GM19468 (cell line): ENCODE measurements around the gene PSMD13.

Source experiments
- ATAC-seq: cut with Tn5 transposase; IDR thresholded peaks from one replicate; pipeline ENCODE4 v1.9.1; 2021; ENCODE audit warnings: mild to moderate bottlenecking, moderate library complexity, moderate number of reproducible peaks; ENCODE audit not compliant: unreplicated experiment; ENCODE audit errors: extremely low read depth

The PSMD13 gene

GRCh38 chr11:296171-297050 is 59.6 kb downstream of the PSMD13 start:
- no peak for ATAC-seq

- no peak for ATAC-seq
Observed at GRCh38 chr11:297051-297585, 60.3 kb downstream of the PSMD13 start.

GRCh38 chr11:297586-298405 is 61.0 kb downstream of the PSMD13 start:
- no peak for ATAC-seq

- ATAC-seq = no peak
Observed at GRCh38 chr11:298406-299065, 61.8 kb downstream of the PSMD13 start.

GRCh38 chr11:299081-299891 is 62.5 kb downstream of the PSMD13 start, which contains the start of gene IFITM5:
TSS of gene IFITM5 (minus strand) at chr11:299526. CDS start at chr11:299490, 36 bp downstream.
- ATAC-seq = no peak

- no peak for ATAC-seq
Observed at GRCh38 chr11:299951-300735, 63.4 kb downstream of the PSMD13 start.
